GM12878 (cell line): ENCODE results near the gene NDUFAB1. TPM values are rescaled to one million over a fixed set of nuclear protein-coding genes. Genes with fewer than 3 reads are reported as not detected.

Experiments
- ATAC-seq: fragments of 200-7000 bp; cut with Tn5 transposase; 3 replicates; pipeline ENCODE4 v1.9.1; 2020; ENCODE audit warnings: mild to moderate bottlenecking, moderate library complexity
- BruUV-seq: library from RNA; stranded (reverse); fragments of 400-500 nt; replicated peaks from 2 replicates; lab custom pipeline; 2021; lab: Mats Ljungman, UMichigan
- CTCF ChIA-PET: fragments of 300-600 bp; sonication (Branson Sonifier 250); formaldehyde crosslinking; extraction: SDS; loops from one replicate; lab custom pipeline; 2021; ENCODE audit warnings: inconsistent platforms; lab: Yijun Ruan, JAX
- POLR2A ChIA-PET: fragments of 350-600 bp; formaldehyde crosslinking; extraction: SDS; loops from one replicate; lab custom pipeline; 2021; ENCODE audit warnings: inconsistent platforms; lab: Charles Lee
- RAD21 ChIA-PET: fragments of 300-600 bp; sonication (Branson Sonifier 250); formaldehyde crosslinking; loops from one replicate; lab custom pipeline; 2023; ENCODE audit warnings: antibody characterized with exemption; ENCODE audit not compliant: unreplicated experiment; lab: Charles Lee
- SMC1A ChIA-PET: fragments of 300-600 bp; sonication (Branson Sonifier 250); formaldehyde crosslinking; loops from one replicate; lab custom pipeline; 2023; ENCODE audit not compliant: unreplicated experiment, uncharacterized antibody; lab: Charles Lee
- DNase-seq: peaks from one replicate; pipeline ENCODE4 v3.0.0-alpha.2; 2011; ENCODE audit warnings: low read depth, low spot score
- FAIRE-seq: peaks from 3 replicates; lab custom pipeline; 2011; peaks lifted over from hg19 to GRCh38; lab: Jason Lieb, UNC
- H2AFZ ChIP-seq: 2 replicates; pipeline ENCODE4 v1.6.0; 2011; ENCODE audit warnings: low read depth, low read length, control low read depth; ENCODE audit not compliant: control insufficient read depth
- H3K27ac ChIP-seq: 2 replicates; pipeline ENCODE4 v1.5.1; 2011; ENCODE audit warnings: control low read depth; ENCODE audit not compliant: control insufficient read depth, insufficient read depth
- H3K27me3 ChIP-seq, 2 experiments: replicated peaks in 1 of 2; 2 replicates each; pipeline versions ENCODE4 v1.6.0 to v1.6.1; 2011; ENCODE audit warnings: low read length in 1 of 2; ENCODE audit not compliant: control insufficient read depth in 2 of 2, insufficient read depth in 2 of 2
- H3K36me3 ChIP-seq, 2 experiments: 2 replicates each; pipeline ENCODE4 v1.5.1; 2011; ENCODE audit warnings: low read length in 1 of 2; ENCODE audit not compliant: control insufficient read depth in 2 of 2, insufficient read depth in 2 of 2
- H3K4me1 ChIP-seq: 2 replicates; pipeline ENCODE4 v1.6.1; 2011; ENCODE audit warnings: mild to moderate bottlenecking, low read length, moderate library complexity, mixed read lengths; ENCODE audit not compliant: control insufficient read depth, insufficient read depth
- H3K4me2 ChIP-seq: 2 replicates; pipeline ENCODE4 v1.6.0; 2011; ENCODE audit warnings: control low read depth; ENCODE audit not compliant: control insufficient read depth, insufficient read depth
- H3K4me3 ChIP-seq: fragments of 200-600 bp; sonication (generic); 2 replicates; pipeline ENCODE4 v1.5.1; 2016
- H3K79me2 ChIP-seq: 2 replicates; pipeline ENCODE4 v1.6.0; 2011; ENCODE audit warnings: low read length; ENCODE audit not compliant: control insufficient read depth, insufficient read depth
- H3K9ac ChIP-seq: 2 replicates; pipeline ENCODE4 v1.8.0; 2011; ENCODE audit warnings: low read length, control low read depth, mixed read lengths; ENCODE audit not compliant: control insufficient read depth, insufficient read depth
- H3K9me3 ChIP-seq: replicated peaks from 3 replicates; pipeline ENCODE4 v1.5.1; 2011; ENCODE audit warnings: mild to moderate bottlenecking, low read length; ENCODE audit not compliant: control insufficient read depth, insufficient read depth
- H4K20me1 ChIP-seq: 2 replicates; pipeline ENCODE4 v1.6.0; 2011; ENCODE audit not compliant: control insufficient read depth, insufficient read depth
- BACH1 ChIP-seq: fragments of 450-650 bp; IDR thresholded peaks from 2 replicates; pipeline ENCODE4 v1.6.1; 2017; ENCODE audit warnings: mild to moderate bottlenecking, borderline replicate concordance
- FOXM1 ChIP-seq: IDR thresholded peaks from 2 replicates; pipeline ENCODE4 v1.6.1; 2012; ENCODE audit warnings: low read depth, mild to moderate bottlenecking, inconsistent platforms, low read length, moderate library complexity
- IKZF2 ChIP-seq, 2 experiments: fragments of 450-650 bp; IDR thresholded peaks; 2 replicates each; pipeline ENCODE4 v1.6.1; 2017; ENCODE audit warnings: mild to moderate bottlenecking in 2 of 2, moderate library complexity in 2 of 2
- MYC ChIP-seq: IDR thresholded peaks from 2 replicates; pipeline ENCODE4 v1.6.1; 2011; ENCODE audit warnings: mild to moderate bottlenecking, low read length, moderate library complexity, inconsistent platforms; ENCODE audit not compliant: insufficient read depth, insufficient replicate concordance, insufficient read length, severe bottlenecking
- PBX3 ChIP-seq: IDR thresholded peaks from 2 replicates; pipeline ENCODE4 v1.6.1; 2011; ENCODE audit warnings: mild to moderate bottlenecking, low read depth, low read length, moderate library complexity; ENCODE audit not compliant: insufficient replicate concordance
- RAD21 ChIP-seq: IDR thresholded peaks from 2 replicates; pipeline ENCODE4 v1.6.1; 2011; ENCODE audit warnings: mild to moderate bottlenecking, low read depth, low read length, moderate library complexity; ENCODE audit not compliant: insufficient read depth
- RUNX3 ChIP-seq: IDR thresholded peaks from 2 replicates; pipeline ENCODE4 v1.6.1; 2012; ENCODE audit warnings: low read length, inconsistent platforms
- SUZ12 ChIP-seq: fragments of 200-600 bp; sonication (generic); IDR thresholded peaks from one replicate; pipeline ENCODE4 v1.6.1; 2018; ENCODE audit warnings: antibody characterized with exemption, mild to moderate bottlenecking; ENCODE audit not compliant: unreplicated experiment
- USF1 ChIP-seq: IDR thresholded peaks from 2 replicates; pipeline ENCODE4 v1.6.1; 2011; ENCODE audit warnings: borderline replicate concordance, low read depth, mild to moderate bottlenecking, moderate library complexity, mixed read lengths, low read length; ENCODE audit not compliant: insufficient read depth; ENCODE audit errors: extremely low read length
- ZNF274 ChIP-seq: IDR thresholded peaks from one replicate; pipeline ENCODE4 v1.8.0; 2011; ENCODE audit not compliant: insufficient read length, insufficient read depth
- WGBS: methylation state at CpG from one replicate; pipeline ENCODE4 v1.1.6; 2016; ENCODE audit warnings: low lambda C conversion rate; ENCODE audit not compliant: insufficient replicate concordance, insufficient coverage; ENCODE audit errors: missing lambda C conversion rate; 5-methylcytosine and 5-hydroxymethylcytosine counted together
- in situ Hi-C: fragments of 300-500 bp; cut with MboI; formaldehyde crosslinking; loops from 9 replicates; pipeline ENCODE4 v1.14.3; 2018; ENCODE audit warnings: mixed read lengths
- intact Hi-C: fragments of 100-400 bp; cut with micrococcal nuclease; formaldehyde crosslinking; loops from one replicate; pipeline ENCODE4 v1.14.2; 2022; ENCODE audit not compliant: unreplicated experiment
- polyA plus RNA-seq, 11 experiments: library from polyadenylated mRNA; depleted of rRNA in 4 of 11; unstranded in 6 of 11; stranded (reverse) in 5 of 11; fragments of >200 nt; fragmentation: Nextera tagmentation in 4 of 11; fragmentation: Illumina TruSeq in 1 of 11; extraction: Ambion mirVana in 4 of 11; extraction: Trizol in 1 of 11; gene quantifications; 1 replicate in 1 of 11; 2 replicates in 10 of 11; pipeline versions ENCODE4 v1.2.1 to v1.2.3, GENCODE V29; 2011 to 2016; ENCODE audit warnings: inconsistent platforms in 2 of 11, missing spikeins in 2 of 11, low read depth in 1 of 11
- total RNA-seq, 4 experiments: library from RNA; depleted of rRNA in 3 of 4; stranded (reverse); fragments of >200 nt in 3 of 4; fragmentation: Illumina TruSeq in 1 of 4; extraction: Trizol in 1 of 4; gene quantifications; 2 replicates each; pipeline versions ENCODE4 v1.2.1 to v1.2.3, GENCODE V29; 2013 to 2021
- TF ChIP-seq, protein P1 (sequence below): IDR thresholded peaks from 2 replicates; pipeline ENCODE4 v1.6.1; 2012; ENCODE audit warnings: low read depth, low read length, improper control_type of control experiment
- TF ChIP-seq, protein P2 (sequence below): fragments of 450-650 bp; IDR thresholded peaks from 2 replicates; pipeline ENCODE4 v1.6.1; 2017; ENCODE audit warnings: mild to moderate bottlenecking, moderate library complexity

The NDUFAB1 gene
- total and polyA plus RNA-seq, 10 of the 15 experiments (the other 5 are each of a cell fraction or from before 2014, with no cell fraction given) = 79.9 to 584 (median 231) TPM

GRCh38 chr16:23597003-23597756, 1.1 kb upstream of the NDUFAB1 start:
- in situ Hi-C loops = no loop called here
- WGBS = 63% methylated on average over 11 of the region's 11 CpGs
- TF ChIP-seq, protein P1, sequence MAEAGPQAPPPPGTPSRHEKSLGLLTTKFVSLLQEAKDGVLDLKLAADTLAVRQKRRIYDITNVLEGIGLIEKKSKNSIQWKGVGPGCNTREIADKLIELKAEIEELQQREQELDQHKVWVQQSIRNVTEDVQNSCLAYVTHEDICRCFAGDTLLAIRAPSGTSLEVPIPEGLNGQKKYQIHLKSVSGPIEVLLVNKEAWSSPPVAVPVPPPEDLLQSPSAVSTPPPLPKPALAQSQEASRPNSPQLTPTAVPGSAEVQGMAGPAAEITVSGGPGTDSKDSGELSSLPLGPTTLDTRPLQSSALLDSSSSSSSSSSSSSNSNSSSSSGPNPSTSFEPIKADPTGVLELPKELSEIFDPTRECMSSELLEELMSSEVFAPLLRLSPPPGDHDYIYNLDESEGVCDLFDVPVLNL = no peak
- no peak for TF ChIP-seq MYC
- no peak for TF ChIP-seq RUNX3
- TF ChIP-seq PBX3 = peak; percentile 68
- TF ChIP-seq BACH1 = 0 out of 2 replicates have a peak, but pooled peaks have one; percentile 21
- no peak for TF ChIP-seq SUZ12
- TF ChIP-seq, protein P2, sequence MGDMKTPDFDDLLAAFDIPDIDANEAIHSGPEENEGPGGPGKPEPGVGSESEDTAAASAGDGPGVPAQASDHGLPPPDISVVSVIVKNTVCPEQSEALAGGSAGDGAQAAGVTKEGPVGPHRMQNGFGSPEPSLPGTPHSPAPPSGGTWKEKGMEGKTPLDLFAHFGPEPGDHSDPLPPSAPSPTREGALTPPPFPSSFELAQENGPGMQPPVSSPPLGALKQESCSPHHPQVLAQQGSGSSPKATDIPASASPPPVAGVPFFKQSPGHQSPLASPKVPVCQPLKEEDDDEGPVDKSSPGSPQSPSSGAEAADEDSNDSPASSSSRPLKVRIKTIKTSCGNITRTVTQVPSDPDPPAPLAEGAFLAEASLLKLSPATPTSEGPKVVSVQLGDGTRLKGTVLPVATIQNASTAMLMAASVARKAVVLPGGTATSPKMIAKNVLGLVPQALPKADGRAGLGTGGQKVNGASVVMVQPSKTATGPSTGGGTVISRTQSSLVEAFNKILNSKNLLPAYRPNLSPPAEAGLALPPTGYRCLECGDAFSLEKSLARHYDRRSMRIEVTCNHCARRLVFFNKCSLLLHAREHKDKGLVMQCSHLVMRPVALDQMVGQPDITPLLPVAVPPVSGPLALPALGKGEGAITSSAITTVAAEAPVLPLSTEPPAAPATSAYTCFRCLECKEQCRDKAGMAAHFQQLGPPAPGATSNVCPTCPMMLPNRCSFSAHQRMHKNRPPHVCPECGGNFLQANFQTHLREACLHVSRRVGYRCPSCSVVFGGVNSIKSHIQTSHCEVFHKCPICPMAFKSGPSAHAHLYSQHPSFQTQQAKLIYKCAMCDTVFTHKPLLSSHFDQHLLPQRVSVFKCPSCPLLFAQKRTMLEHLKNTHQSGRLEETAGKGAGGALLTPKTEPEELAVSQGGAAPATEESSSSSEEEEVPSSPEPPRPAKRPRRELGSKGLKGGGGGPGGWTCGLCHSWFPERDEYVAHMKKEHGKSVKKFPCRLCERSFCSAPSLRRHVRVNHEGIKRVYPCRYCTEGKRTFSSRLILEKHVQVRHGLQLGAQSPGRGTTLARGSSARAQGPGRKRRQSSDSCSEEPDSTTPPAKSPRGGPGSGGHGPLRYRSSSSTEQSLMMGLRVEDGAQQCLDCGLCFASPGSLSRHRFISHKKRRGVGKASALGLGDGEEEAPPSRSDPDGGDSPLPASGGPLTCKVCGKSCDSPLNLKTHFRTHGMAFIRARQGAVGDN = peak; percentile 46; the same call in 1 of the 2 replicates
- TF ChIP-seq FOXM1 = no peak
- no peak for TF ChIP-seq IKZF2 (IDR thresholded peaks at IDR 0.05)
- no peak for TF ChIP-seq USF1
- TF ChIP-seq ZNF274 = no peak
- TF ChIP-seq RAD21 = peak; percentile 40; the same call in 1 of the 2 replicates

More at GRCh38 chr16:23597003-23597756, 1.1 kb upstream of the NDUFAB1 start:
- POLR2A ChIA-PET = no interaction called here
- Histone ChIP-seq H3K27me3 (no peaks in the 10 kb centered on the region), H3K36me3 (peaks cover under 1 to 2% of the 10 kb centered on the region in 2 experiments), H3K9me3 (no peaks in the 10 kb centered on the region), H3K4me1 (peaks cover 16% of the 10 kb centered on the region), H2AFZ (peak overlapping the region; percentile 95), H4K20me1 (no peaks in the 10 kb centered on the region; the same call in 1 of the 2 replicates), H3K4me2 (peak overlapping the region; percentile 72), H3K9ac (no peak overlapping the region), H3K27ac (peak overlapping the region; percentile 4; the same call in 1 of the 2 replicates), H3K79me2 (peaks cover 33% of the 10 kb centered on the region), H3K4me3 (no peak overlapping the region)
- SMC1A ChIA-PET = interaction anchor here (0.6 to 1.5 kb wide), 6 partner anchors 40 to 160 kb away, joined by 3 to 4 read pairs (median 3); partner anchors contain the start of genes EARS2 and UBFD1
- RAD21 ChIA-PET = interaction anchor here (1.1 to 1.8 kb wide), 5 partner anchors 39 to 162 kb away, joined by 3 to 13 read pairs (median 6); partner anchors contain the start of genes EARS2 and UBFD1
- DNase-seq (no peak), FAIRE-seq (no peak), ATAC-seq (peak; percentile 71)
- intact Hi-C loops = loop anchor here (5.0 kb wide), 1 partner anchor 90 kb away; no protein-coding TSS in a partner anchor
- no TSS peak for BruUV-seq
- CTCF ChIA-PET = interaction anchor here (0.6 to 1.9 kb wide), 33 partner anchors 8 to 908 kb away, joined by 3 to 29 read pairs (median 5); partner anchors contain the start of genes EARS2, GGA2, PLK1 and UBFD1
